Measurements from ENCODE around the gene FANCC.

FANCC gene

GRCh38 chr9:95127249-95128176 lies 190.0 kb downstream of the FANCC start:
- peak overlapping the region; percentile 26; the same call in 1 of the 2 replicates for H3K4me3 ChIP-seq (ENCODE audit: low read depth, low read length)
- TF ChIP-seq CTCF (IDR thresholded peaks at IDR 0.05; ENCODE audit: low read depth, low read length), result peak; percentile 98

GRCh38 chr9:95126739-95127138 lies 190.8 kb downstream of the FANCC start:
- no peak for TF ChIP-seq CTCF (IDR thresholded peaks at IDR 0.05; ENCODE audit: low read depth, low read length)
- no peak overlapping the region for H3K4me3 ChIP-seq (ENCODE audit: low read depth, low read length)

GRCh38 chr9:95125652-95126051 lies 191.9 kb downstream of the FANCC start:
- no peak for TF ChIP-seq CTCF (IDR thresholded peaks at IDR 0.05; ENCODE audit: low read depth, low read length)
- no peak overlapping the region for H3K4me3 ChIP-seq (ENCODE audit: low read depth, low read length)

GRCh38 chr9:95124582-95125367 lies 192.7 kb downstream of the FANCC start:
- H3K4me3 ChIP-seq (ENCODE audit: low read depth, low read length), result no peak overlapping the region
- peak; percentile 26; the same call in 1 of the 2 replicates for TF ChIP-seq CTCF (IDR thresholded peaks at IDR 0.05; ENCODE audit: low read depth, low read length)

GRCh38 chr9:95120781-95121370 lies 196.6 kb downstream of the FANCC start:
- TF ChIP-seq CTCF (IDR thresholded peaks at IDR 0.05; ENCODE audit: low read depth, low read length), result no peak
- H3K4me3 ChIP-seq (ENCODE audit: low read depth, low read length), result no peak overlapping the region

GRCh38 chr9:95118596-95118995 lies 198.9 kb downstream of the FANCC start:
- no peak for TF ChIP-seq CTCF (IDR thresholded peaks at IDR 0.05; ENCODE audit: low read depth, low read length)

More at GRCh38 chr9:95118596-95118995, 198.9 kb downstream of the FANCC start:
- no peak overlapping the region for H3K4me3 ChIP-seq (ENCODE audit: low read depth, low read length)

All from WI38 (cell line).